Measurements from ENCODE around the gene ZBTB46.
A peak's percentile ranks its signal among the peaks of the same experiment; 100 is the strongest.
"Not testable (repeated sequence)": the region's sequence is repeated elsewhere in the genome, so short reads cannot be mapped to it uniquely, and the experiment has no call there.

The ZBTB46 gene, protein sequence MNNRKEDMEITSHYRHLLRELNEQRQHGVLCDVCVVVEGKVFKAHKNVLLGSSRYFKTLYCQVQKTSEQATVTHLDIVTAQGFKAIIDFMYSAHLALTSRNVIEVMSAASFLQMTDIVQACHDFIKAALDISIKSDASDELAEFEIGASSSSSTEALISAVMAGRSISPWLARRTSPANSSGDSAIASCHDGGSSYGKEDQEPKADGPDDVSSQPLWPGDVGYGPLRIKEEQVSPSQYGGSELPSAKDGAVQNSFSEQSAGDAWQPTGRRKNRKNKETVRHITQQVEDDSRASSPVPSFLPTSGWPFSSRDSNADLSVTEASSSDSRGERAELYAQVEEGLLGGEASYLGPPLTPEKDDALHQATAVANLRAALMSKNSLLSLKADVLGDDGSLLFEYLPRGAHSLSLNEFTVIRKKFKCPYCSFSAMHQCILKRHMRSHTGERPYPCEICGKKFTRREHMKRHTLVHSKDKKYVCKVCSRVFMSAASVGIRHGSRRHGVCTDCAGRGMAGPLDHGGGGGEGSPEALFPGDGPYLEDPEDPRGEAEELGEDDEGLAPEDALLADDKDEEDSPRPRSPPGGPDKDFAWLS

GRCh38 chr20:63830841-63831588 lies at the start of gene ZBTB46:
Gene ZBTB46 (minus strand): TSS chr20:63831264. CDS start chr20:63790757, 40,507 bp downstream.
- no peak for DNase-seq

DNA sequence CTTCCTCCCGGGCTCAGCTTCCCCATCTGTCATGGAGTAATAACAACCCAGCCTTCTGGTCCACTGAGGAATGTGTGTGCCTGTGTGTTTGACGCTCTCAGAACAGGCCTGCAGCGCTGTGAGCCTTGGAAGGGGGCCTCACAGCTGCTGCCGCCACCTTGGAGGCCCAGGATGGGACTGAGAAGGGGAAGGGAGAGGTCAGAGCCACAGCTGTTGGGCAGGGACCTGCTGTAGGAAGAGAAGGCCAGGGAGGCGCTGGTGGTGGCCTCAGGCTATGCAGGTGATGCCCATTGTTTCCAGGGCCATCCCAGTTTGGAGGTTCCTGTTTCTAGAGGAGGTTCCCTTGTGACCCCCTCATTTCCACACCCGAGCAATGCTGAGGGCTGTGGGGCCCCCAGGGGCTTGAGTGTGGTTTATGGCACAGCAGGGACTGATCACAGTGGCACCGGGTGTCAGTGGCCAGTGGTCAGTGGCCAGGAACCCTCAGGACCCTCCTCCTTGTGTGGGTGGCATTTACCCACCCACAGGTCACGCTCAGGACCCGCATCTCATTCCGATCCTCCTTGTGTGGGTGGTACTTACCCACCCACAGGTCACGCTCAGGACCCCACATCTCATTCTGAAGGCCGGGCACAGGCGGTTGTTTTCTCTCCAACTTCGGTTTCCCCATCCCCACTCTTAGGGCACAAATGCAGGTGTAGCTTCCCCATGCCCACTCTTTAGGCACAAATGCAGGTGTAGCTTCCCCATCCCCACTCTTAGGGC lies 48.0 kb upstream of the ZBTB46 start:
- DNase-seq, result no peak

DNA sequence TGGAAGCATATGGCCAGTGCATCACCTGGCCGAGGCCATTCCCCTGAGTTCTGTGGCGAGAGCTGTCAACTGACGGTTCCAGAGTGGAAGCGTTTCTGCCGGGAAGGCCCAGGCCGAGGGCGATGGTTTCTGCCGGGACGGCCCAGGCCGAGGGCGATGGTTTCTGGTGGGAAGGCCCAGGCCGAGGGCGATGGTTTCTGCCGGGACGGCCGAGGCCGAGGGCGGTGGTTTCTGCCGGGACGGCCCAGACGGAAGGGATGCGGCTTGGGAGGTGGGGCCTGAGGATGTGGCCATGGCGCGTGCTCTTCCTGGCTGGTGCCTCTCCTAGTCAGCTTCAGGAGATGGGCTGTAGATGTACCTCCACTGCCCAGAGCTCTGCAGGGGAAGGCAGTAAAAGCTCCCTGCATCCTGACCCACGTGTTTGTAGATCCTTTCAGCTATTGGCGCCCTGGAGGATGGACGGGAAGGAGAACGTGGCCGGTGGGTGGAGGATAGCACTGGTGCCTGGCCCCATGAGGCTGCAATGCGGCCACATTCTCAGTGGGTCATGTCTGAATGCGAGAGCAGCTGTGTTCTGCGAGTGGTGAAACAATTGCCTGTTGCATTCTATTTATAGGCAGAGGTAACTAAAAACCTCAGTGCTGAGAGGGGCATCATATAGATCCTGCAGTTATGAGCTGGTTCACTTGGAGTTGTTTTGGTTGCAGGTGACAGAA lies 46.8 kb upstream of the ZBTB46 start:
- DNase-seq, result no peak

GRCh38 chr20:63876489-63877036 lies 45.5 kb upstream of the ZBTB46 start:
- no peak for DNase-seq

- DNase-seq, result not testable (repeated sequence)
Observed at GRCh38 chr20:63874241-63874640, 43.2 kb upstream of the ZBTB46 start.

GRCh38 chr20:63873477-63873971 lies 42.5 kb upstream of the ZBTB46 start:
- no peak for DNase-seq

- DNase-seq, result no peak
Observed at GRCh38 chr20:63868264-63868663, 37.2 kb upstream of the ZBTB46 start.

GRCh38 chr20:63867042-63867441 lies 36.0 kb upstream of the ZBTB46 start:
- not testable (repeated sequence) for DNase-seq

DNA sequence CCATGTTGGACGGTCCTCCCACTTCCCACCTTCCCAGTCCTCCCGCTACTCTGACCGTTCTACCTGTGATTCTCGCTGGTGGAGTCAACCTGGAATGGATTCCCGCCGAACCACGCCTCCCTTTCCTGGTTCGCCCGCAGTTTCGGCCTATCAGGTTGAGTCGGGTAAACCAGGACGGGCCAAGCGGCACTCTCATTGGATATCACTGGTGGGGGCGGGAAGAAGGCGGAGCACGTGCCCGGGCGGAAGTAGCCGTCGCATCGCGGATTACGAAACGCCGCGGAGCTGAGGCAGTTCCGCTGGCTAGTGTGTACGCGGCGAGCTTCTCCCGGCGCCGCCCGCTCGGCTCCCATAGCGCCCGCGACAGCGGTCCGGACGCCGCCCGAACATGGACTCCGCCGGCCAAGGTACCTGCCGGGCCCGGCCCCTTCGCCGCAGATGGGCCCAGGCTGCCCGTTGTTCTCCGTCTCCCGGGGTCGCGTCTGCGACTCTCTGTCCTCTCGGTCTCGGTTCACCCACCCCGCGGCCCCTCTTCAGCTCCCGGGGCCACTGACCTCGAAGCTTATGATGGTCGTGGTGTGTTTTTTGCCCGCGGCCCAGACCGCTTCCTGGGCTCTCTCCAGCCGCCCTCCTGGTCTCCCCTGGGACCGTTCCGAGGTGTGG lies 34.0 kb upstream of the ZBTB46 start, which contains the start of gene TPD52L2:
TPD52L2 (plus strand) TSS at position 293 of the 663 bp plus-strand sequence; CDS start at position 389, 96 bp downstream.
- DNase-seq, result peak; percentile 96

DNA sequence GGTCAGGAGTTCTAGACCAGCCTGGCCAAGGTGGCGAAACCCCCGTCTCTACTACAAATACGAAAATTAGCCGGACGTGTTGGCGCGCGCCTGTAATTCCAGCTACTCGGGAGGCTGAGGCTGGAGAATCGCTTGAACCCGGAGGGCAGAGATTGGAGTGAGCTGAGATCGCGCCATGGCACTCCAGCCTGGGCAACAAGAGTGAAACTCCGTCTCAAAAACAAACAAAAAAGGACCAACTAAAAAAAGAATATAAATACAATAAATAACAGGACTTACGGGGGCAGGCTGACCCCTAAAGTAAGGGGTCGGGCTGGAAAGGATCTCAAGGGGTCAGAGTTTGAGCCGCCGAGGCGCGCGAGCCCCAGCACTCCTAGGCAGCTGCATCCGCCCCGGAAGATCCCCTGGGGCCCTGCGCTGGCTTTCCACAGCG lies 33.5 kb upstream of the ZBTB46 start:
- no peak for DNase-seq

- no peak for DNase-seq
Observed at GRCh38 chr20:63863798-63864544, 32.9 kb upstream of the ZBTB46 start.

- DNase-seq, result no peak
Observed at GRCh38 chr20:63863021-63863797, 32.1 kb upstream of the ZBTB46 start.

- DNase-seq, result no peak
Observed at GRCh38 chr20:63861981-63862901, 31.2 kb upstream of the ZBTB46 start.

GRCh38 chr20:63861365-63861934 lies 30.4 kb upstream of the ZBTB46 start, which contains the start of gene ABHD16B:
Gene ABHD16B (plus strand): TSS chr20:63861498. CDS start chr20:63861541, 43 bp downstream.
- DNase-seq, result no peak

DNA sequence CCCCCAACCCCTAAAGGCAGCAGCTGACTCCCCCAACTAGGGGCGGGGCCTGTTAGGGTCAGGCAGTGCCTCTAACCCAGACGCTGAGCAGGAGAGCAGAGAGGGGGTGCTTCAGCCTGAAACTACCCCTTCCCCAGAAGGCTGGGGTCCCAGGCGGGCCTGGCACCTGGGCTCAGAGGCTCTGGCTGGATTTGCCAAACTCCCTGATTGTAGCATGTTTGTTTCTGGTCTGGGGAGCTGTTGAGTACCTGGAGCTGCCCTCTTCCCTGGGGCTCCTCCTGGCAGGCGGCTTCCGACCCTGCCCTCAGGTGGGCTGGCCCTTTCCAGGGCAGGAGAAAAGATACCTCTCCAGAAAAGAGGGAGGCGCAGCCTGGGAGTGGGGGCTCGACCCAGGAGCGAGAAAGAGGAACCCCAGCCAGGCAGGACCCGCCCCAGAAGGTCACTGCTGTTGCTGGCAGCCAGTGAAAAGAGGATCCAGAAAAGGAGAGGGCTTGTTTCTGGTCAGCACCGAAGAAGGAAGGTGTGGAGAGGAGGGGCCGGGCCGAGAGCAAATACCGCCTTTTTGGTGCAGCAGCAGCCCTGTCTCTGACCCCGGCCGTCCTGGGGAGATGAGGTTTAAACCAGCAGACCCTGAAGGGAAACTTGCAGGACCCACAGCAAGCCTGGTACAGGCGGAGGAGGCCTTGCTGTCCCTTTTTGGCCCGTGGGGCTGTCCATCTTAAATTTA lies 29.4 kb upstream of the ZBTB46 start:
- no peak for DNase-seq

GRCh38 chr20:63859166-63859699 lies 28.2 kb upstream of the ZBTB46 start:
- no peak for DNase-seq
